NB4 (cell line): Measurements from ENCODE around the gene PDE3B.

ENCODE experiments used
- CTCF ChIP-seq: IDR thresholded peaks from one replicate; pipeline ENCODE4 v1.5.1; 2012; ENCODE audit warnings: low read depth, low read length
- MAX ChIP-seq: IDR thresholded peaks from 2 replicates; pipeline ENCODE4 v1.6.1; 2011; ENCODE audit warnings: low read depth, low read length
- POLR2A ChIP-seq: IDR thresholded peaks from 2 replicates; pipeline ENCODE4 v1.6.1; 2011; ENCODE audit warnings: mild to moderate bottlenecking; ENCODE audit not compliant: insufficient read length; ENCODE audit errors: extremely low read depth

GRCh38 chr11:14622223-14622954, 21.2 kb upstream of the PDE3B start:
- TF ChIP-seq CTCF, result peak; percentile 1
- no peak for TF ChIP-seq MAX
- TF ChIP-seq POLR2A, result no peak
